SKM-1 (cell line): ENCODE measurements around the gene MUSTN1.

Source experiments
- DNase-seq: peaks from one replicate; lab custom pipeline; 2025; ENCODE audit not compliant: unreplicated experiment; lab: John Stamatoyannopoulos, UW

Gene MUSTN1

GRCh38 chr3:52834871-52835501 is at the start of gene MUSTN1:
Gene MUSTN1 (minus strand): TSS chr3:52835019. CDS start chr3:52834948, 71 bp downstream.
- DNase-seq = no peak

- DNase-seq = no peak
Observed at GRCh38 chr3:52882377-52882776, 47.6 kb upstream of the MUSTN1 start.

GRCh38 chr3:52881871-52882270 is 47.1 kb upstream of the MUSTN1 start:
- no peak for DNase-seq

- DNase-seq = no peak
Observed at GRCh38 chr3:52880474-52880873, 45.7 kb upstream of the MUSTN1 start.

- DNase-seq = no peak
Observed at GRCh38 chr3:52880047-52880446, 45.2 kb upstream of the MUSTN1 start.

- DNase-seq = no peak
Observed at GRCh38 chr3:52879581-52879980, 44.8 kb upstream of the MUSTN1 start.

GRCh38 chr3:52879090-52879489 is 44.3 kb upstream of the MUSTN1 start:
- no peak for DNase-seq

- no peak for DNase-seq
Observed at GRCh38 chr3:52877085-52877484, 42.3 kb upstream of the MUSTN1 start.

GRCh38 chr3:52874864-52875587 is 40.2 kb upstream of the MUSTN1 start:
- DNase-seq = no peak

- no peak for DNase-seq
Observed at GRCh38 chr3:52874160-52874701, 39.4 kb upstream of the MUSTN1 start.

- DNase-seq = no peak
Observed at GRCh38 chr3:52873433-52874159, 38.8 kb upstream of the MUSTN1 start.

GRCh38 chr3:52872245-52872644 is 37.4 kb upstream of the MUSTN1 start:
- DNase-seq = no peak

GRCh38 chr3:52871761-52872160 is 36.9 kb upstream of the MUSTN1 start:
- DNase-seq = no peak

- DNase-seq = no peak
Observed at GRCh38 chr3:52870471-52870870, 35.7 kb upstream of the MUSTN1 start.

- DNase-seq = no peak
Observed at GRCh38 chr3:52866427-52866826, 31.6 kb upstream of the MUSTN1 start.

GRCh38 chr3:52865994-52866393 is 31.2 kb upstream of the MUSTN1 start:
- no peak for DNase-seq

- DNase-seq = no peak
Observed at GRCh38 chr3:52860424-52860768, 25.6 kb upstream of the MUSTN1 start.

GRCh38 chr3:52859686-52860423 is 25.0 kb upstream of the MUSTN1 start:
- no peak for DNase-seq

- DNase-seq = no peak
Observed at GRCh38 chr3:52857864-52858263, 23.0 kb upstream of the MUSTN1 start.

- DNase-seq = no peak
Observed at GRCh38 chr3:52857133-52857532, 22.3 kb upstream of the MUSTN1 start.

- DNase-seq = no peak
Observed at GRCh38 chr3:52856666-52857065, 21.8 kb upstream of the MUSTN1 start.
